ENCODE data around the gene HS3ST2.

The HS3ST2 gene

GRCh38 chr16:22813948-22814710, at the start of gene HS3ST2:
Gene HS3ST2 (plus strand): TSS chr16:22814162. CDS start chr16:22814611, 449 bp downstream.
- FAIRE-seq, result no peak

GRCh38 chr16:22764662-22765327, 49.2 kb upstream of the HS3ST2 start:
- no peak for FAIRE-seq

GRCh38 chr16:22765479-22765878, 48.5 kb upstream of the HS3ST2 start:
- FAIRE-seq, result no peak

- FAIRE-seq, result no peak
These were observed 43.1 kb upstream of the HS3ST2 start for GRCh38 chr16:22770866-22771265.

GRCh38 chr16:22771551-22771950, 42.4 kb upstream of the HS3ST2 start:
- FAIRE-seq, result no peak

- FAIRE-seq, result no peak
These were observed 38.6 kb upstream of the HS3ST2 start for GRCh38 chr16:22775220-22775922.

GRCh38 chr16:22781480-22781879, 32.5 kb upstream of the HS3ST2 start:
- no peak for FAIRE-seq

- FAIRE-seq, result no peak
These were observed 31.6 kb upstream of the HS3ST2 start for GRCh38 chr16:22782314-22782713.

GRCh38 chr16:22784690-22785214, 29.2 kb upstream of the HS3ST2 start:
- FAIRE-seq, result no peak

- FAIRE-seq, result no peak
These were observed 28.4 kb upstream of the HS3ST2 start for GRCh38 chr16:22785552-22785951.

GRCh38 chr16:22786284-22786683, 27.7 kb upstream of the HS3ST2 start:
- FAIRE-seq, result no peak

GRCh38 chr16:22786691-22787090, 27.3 kb upstream of the HS3ST2 start:
- FAIRE-seq, result no peak

- no peak for FAIRE-seq
These were observed 26.3 kb upstream of the HS3ST2 start for GRCh38 chr16:22787466-22788192.

GRCh38 chr16:22788193-22788530, 25.8 kb upstream of the HS3ST2 start:
- no peak for FAIRE-seq

GRCh38 chr16:22789281-22789945, 24.5 kb upstream of the HS3ST2 start:
- FAIRE-seq, result no peak

- FAIRE-seq, result no peak
These were observed 16.4 kb upstream of the HS3ST2 start for GRCh38 chr16:22797551-22797950.

GRCh38 chr16:22799113-22799512, 14.8 kb upstream of the HS3ST2 start:
- FAIRE-seq, result no peak

GRCh38 chr16:22804893-22805292, 9.1 kb upstream of the HS3ST2 start:
- no peak for FAIRE-seq

GRCh38 chr16:22805326-22805725, 8.6 kb upstream of the HS3ST2 start:
- no peak for FAIRE-seq

GRCh38 chr16:22806811-22807210, 7.2 kb upstream of the HS3ST2 start:
- no peak for FAIRE-seq

GRCh38 chr16:22810226-22810625, 3.7 kb upstream of the HS3ST2 start:
- FAIRE-seq, result no peak

- no peak for FAIRE-seq
These were observed 577 bp upstream of the HS3ST2 start for GRCh38 chr16:22813223-22813947.
